Stimulated activated CD4-positive, alpha-beta T cell treated with anti-CD3 and anti-CD28 coated beads, TNF-alpha, amount 100 ng/mL, for 24 hours (primary cell): Measurements from ENCODE around the gene ITGA1.
A peak's percentile ranks its signal among the peaks of the same experiment; 100 is the strongest.
"Not testable (repeated sequence)": the region's sequence is repeated elsewhere in the genome, so short reads cannot be mapped to it uniquely, and the experiment has no call there.

Source experiments
- DNase-seq, 3 experiments: peaks; one replicate each; pipeline ENCODE4 v3.0.0-alpha.2; 2020; ENCODE audit warnings: low read depth in 3 of 3

The ITGA1 gene

DNA sequence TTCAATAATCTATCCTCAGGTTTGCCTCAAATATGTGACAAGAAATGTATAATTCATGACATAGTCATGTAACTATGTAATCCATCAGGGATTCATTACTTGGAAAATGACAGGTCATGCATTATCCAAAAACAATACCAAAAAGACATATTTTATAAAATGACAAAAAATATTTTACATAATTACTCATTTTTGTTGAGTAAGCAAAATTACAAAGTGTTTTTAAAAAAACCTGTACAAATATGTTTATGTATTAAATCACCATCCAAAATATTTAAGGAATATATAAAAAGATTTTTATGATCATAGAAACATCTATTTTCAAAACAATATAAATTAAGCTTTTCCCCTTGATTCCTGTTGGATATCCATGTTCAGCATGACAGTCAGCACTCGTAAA lies 164.8 kb downstream of the ITGA1 start:
- DNase-seq: no peak

DNA sequence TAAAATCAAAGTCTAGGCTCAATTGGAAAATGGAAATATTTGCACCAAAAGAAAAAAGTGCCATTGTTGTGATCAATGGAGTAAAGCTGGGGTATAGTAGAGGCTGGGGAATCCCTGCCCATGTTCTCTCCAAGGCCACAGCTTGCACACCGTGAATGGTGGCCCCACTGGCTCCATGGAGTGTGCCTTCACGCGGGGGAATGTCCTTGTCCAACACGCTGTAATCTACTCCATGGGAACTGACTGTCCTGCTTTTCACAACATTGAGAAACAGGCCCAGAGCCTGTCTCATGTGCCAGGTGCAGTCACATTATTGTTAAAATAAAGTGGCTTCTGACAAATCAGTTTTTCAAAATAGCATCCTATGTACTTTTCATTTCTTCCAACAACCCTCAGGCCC lies 168.3 kb downstream of the ITGA1 start:
- DNase-seq: no peak

DNA sequence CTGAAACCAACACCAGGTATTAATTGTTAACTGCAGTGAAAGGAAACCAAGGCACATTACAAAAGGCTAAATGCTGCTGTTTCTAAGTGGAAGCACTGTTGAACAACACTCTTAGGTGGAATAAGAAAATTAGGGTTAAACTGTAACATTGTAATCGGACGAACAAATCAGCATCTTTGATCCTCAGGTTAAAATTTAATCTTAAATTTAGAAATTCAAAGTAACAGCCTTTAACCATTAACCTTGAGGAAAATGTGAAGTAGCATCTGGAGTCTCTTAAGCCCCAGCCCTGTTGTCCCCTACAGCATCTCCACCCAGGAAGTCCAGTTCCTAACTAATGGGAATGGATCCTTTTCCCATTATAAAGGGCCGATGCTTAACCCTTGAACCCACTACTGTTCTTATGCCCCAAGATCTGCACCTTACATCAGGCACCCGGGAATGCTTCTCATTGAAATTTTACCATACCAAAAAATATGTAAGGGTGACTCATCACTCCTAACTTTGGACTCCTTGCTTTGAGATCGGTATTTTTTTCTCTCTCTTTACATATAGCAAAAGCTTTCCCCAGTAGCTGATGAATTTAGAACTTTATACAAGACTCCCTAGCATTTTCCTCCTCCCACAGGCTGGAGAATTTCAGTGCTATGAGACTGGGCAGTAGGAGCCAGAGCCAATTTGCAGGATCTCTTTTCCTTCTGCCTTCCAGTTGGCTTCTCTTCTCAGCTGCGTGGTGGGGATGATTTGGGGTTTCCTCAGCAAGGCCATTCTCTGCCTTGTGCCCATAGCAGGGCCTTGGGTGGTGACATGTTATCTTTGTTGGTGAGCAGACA lies 169.4 kb downstream of the ITGA1 start:
- no peak for DNase-seq

DNA sequence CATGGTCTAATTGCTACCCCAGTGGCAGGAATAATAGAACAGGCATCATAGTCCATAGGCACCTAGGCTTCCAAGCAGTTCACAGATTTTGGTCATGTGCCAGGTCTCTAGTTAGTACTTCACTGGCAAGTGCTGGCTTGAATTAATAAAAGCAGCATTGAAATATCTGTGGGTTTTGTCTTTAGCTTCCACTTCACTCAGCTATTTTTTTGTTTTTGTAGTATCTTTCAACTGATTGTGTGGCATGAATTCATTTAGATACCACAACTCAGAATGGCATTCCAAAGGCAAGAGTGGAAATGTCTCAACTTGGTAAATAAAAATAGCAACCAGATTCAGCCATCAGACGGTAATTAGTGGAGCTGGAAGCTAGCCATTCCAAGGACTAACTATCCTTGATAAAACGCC lies 173.6 kb downstream of the ITGA1 start:
- DNase-seq: no peak

DNA sequence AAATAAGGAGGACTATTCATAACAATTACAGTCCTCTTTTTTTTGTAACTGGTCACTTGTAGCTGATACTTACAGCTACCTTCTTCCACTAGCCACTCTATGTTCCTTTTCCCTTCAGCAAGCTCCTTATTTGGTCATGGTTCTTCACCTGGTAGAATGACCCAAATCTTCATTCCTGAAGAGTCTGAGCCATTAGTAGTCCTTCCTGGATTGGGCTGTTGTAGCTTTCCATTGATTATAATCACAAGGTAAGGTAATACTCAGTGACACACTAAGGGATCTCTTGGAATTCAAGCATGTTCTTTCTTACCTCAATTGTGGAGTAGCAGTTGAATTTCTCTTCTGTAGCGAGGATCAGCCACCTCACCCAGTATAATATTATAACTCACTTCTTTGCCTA lies 175.9 kb downstream of the ITGA1 start:
- DNase-seq: no peak

DNA sequence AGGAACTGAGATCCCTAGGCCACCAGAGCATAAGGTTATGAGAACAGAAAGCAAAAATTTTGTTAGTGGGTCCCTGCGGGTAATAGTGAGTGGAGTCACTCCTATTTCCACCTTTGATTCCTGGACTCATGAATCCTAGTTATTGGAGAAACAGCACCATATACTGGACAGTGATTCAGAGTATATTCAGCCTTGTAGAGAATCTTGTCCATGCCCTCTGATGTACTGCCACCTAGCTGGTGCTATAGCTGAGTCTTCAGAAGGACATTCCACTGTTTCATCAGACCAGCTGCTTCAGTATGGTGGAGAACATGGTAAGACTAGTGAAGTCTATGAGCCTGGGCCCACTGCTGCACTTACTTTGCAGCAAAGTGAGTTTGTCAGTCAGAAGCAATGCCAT lies 176.4 kb downstream of the ITGA1 start:
- DNase-seq: no peak

DNA sequence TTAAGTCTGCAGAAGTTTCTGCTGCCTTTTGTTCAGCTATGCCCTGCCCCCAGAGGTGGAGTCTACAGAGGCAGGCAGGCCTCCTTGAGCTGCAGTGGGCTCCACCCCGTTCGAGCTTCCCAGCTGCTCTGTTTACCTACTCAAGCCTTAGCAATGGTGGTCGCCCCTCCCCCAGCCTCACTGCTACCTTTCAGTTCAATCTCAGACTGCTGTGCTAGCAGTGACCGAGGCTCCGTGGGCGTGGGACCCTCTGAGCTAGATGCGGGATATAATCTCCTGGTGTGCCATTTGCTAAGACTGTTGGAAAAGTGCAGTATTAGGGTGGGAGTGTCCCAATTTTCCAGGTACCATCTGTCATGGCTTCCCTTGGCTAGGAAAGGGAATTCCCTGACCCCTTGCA lies 188.4 kb downstream of the ITGA1 start:
- not testable (repeated sequence) for DNase-seq

DNA sequence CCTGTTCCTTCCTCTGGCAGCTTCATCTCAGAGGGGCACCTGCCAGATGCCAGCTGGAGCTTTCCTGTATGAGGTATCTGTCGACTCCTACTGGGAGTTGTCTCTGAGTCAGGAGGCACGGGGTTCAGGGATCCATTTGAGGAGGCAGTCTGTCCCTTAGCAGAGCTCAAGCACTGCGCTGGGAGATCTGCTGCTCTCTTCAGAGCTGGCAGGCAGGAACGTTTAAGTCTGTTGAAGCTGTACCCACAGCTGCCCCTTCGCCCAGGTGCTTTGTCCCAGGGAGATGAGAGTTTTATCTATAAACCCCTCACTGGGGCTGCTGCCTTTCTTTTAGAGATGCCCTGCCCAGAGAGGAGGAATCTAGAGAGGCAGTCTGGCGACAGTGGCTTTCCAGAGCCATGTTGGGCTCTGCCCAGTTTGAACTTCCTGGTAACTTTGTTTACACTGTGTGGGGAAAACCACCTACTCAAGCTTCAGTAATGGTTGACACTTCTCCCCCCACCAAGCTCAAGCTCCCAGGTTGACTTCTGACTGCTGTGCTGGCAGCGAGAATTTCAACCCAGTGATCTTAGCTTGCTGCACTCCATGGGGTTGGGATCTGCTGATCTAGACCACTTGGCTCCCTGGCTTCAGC lies 189.7 kb downstream of the ITGA1 start:
- no peak for DNase-seq

DNA sequence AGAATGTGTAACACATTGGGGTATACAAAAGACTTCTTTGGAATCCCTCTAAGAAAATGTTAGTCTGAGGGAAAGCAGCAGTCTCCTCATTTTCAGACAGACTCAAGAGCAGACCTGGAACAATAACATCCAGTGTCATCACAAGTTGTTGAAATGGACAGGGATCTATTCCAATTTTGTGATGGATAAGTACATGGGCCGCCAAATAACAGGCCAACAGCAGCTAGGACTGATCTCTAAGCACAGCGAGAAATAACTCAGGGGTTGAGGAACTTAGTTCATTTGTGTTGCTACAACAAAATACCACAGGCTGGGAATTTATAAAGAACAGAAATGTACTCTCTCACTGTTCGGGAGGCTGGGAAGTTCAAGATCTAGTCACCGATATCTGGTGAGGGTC lies 193.8 kb downstream of the ITGA1 start:
- DNase-seq: no peak

DNA sequence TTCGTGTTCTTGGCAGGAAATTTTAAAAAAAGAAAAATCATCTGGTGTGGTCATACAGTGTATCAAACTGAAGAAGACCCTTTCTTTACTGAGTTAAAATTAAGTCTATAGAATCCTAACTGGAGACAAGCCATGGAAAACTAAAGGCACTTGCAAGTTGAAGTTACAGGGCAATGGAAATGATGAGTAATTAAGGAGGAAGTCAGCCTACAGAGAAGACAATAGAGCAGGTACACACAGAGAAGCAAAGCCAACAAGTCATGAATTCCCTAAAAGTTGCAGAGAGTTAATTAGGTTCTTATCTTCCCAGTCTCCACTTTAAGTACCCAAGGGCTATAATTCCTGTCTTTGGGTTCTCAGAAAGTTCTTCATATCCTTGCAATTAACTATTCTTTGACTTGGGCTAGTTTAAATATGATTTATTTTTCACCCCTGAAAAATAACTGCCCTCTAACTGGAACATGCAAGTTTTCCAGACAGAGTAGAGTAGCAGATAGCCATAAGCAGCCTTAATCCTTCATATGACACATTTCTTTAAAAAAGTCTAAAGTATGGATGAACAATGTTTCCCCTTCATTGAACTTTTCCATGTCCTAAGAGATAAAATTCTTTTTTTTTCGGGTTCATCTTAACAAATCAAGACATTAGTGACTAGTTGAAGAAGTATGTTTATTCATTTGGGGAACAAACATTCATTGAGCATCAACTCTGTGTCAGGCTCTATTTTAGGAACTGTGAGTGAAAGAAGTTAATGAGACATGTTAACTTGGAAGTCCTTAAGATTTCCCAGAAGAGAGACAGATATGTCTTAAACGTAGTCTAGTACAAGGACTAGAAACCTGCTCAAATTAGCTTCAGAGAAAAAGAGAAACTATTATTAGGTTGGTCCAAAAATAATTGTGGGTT lies 196.3 kb downstream of the ITGA1 start:
- DNase-seq: no peak

DNA sequence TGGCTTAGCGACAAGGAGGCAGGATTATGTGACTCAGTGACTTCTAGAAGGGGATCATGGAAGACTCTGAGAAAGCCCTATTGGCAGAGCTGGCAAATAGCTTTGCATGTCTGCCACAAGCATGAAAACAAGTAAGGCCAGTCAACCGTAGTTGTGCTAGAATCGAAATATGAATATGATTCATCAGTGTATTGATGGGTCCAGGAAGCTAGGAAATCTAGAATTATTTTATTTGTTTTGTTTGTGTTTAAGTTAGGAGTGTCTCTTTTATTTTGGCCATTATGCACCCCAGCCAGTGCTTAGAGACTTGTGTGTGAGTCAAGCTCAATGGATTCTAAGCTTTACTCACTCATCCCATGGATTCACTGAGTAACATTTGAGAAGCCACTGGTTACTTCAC lies 197.6 kb downstream of the ITGA1 start:
- DNase-seq: no peak

DNA sequence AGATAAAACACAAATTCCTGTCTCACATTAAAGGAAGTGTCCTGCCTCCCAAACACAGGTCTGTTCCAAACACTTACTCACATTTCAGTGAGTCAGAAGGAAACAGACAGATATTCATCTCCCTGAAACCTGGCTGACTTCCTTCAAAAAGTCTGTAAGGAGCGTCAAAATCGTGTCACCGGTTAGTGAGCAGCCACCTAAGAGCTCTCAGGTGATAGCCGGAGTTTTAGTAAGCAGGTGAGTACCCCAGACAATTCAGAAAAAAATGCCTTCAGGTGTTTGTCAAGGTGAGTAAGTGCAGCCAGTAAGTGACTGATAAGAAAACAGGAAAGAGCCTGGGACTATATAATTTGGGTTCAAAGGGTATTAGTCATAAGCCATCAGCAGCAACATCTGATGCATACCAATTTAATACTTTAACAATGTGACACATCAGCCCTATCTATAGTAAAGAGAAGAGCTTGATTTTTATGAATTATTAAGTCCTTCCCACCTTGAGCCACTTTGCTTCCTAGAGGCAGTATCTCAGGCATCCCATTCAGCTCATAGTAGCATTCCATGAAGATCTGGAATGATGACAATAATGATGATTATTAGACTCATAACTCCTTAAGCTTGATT lies 200.1 kb downstream of the ITGA1 start:
- DNase-seq: no peak

DNA sequence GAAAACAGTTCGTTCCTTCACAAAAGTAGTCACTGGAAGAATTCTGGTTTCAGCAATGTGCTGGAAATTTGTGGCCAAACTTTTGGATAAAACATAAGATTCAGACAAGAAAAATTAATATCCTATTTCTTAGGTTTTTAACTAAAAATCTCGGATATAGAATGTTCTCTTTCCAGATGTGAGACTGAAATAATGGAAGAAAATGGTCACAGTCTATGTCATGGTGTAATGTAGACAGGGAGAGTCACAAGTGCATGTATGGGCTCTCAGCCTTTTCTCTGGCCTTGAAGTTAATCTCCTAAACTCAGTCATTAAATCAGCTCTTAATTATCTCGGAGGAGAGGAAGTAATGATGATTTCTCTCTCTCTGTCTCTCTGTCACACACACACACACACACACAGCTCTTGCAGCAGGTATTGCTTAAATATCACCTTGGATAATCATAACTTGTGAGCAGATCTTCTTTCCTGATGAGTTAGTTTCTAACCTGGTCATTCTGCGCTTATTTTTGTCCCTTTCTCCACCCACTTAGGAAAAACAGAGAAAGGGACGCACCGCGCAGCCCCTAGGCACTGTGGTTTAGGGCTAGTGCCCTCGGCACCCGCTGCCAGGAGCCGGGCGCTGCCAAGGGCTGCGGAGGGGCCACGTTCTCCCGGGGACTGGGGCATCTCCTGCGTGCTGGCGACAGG lies 200.8 kb downstream of the ITGA1 start:
- DNase-seq: no peak

DNA sequence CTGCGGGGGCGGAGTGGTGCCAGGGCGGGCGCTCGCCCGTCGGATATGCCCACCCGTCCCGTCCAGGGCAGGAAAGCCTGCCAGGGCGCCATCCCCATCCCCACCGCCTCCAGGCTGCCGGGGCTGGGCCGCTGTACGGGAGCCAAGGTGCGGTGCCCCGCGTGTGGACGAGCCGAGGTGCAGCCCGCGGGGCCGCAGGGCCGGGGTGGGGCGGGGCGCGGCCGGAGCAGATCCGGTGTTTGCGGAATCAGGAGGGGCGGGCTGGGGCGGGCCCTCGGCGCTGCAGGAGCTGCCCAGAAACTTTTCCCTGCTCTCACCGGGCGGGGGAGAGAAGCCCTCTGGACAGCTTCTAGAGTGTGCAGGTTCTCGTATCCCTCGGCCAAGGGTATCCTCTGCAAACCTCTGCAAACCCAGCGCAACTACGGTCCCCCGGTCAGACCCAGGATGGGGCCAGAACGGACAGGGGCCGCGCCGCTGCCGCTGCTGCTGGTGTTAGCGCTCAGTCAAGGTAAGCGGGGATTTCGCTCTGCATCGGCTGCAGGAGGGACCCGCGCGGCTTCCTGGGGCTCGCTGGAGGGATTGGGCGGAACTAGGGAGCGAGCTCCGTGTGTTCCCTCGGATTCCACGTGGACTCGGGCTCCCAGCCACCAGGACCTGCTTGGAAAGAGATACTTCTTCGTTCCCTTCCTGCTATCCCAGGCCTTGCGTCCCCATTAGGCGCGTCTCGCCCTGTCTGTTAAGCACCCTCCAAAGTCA lies 201.5 kb downstream of the ITGA1 start, which contains the start of gene ITGA2:
Gene ITGA2, plus strand, starts transcription at position 328 of the 756 bp plus-strand sequence. Its CDS starts 117 bp downstream, at position 445.
- DNase-seq: peak in 1 of 3 experiments; percentile 21

DNA sequence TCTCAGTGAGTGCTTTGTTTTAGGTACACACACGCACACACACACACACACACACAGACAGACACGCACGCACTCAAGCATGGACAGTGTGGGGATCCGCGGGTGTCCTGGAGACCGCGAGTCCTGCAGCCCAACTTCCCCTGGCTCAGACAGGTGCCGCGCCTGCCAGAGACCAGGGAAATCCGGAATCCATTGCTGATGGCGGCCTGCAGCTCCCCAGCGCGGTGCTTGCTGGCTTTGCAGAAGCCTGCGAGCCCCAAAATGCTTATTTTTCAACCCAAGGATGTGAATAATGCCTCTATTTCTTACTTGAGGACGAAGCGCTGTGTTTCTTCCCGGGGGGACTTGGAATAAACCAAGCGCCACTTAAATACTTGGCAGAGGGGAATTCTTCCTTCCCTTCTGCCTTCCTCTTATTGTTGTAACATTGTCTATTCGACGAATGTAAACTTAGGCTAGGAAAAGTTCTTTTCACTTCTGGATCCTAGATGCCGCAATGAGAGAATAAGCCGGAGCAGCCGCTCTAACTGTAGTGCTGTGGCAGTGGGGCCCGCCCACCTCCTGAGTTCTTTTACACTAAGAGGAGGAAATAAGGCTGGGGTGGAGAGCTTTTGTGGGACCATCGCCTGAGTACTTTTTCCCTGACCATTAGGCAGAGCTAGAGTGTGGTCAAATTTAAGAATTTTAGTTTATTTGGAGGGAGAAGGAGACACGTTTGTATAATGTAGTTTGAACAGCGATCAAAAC lies 202.2 kb downstream of the ITGA1 start:
- peak in 1 of 3 experiments; percentile 30 for DNase-seq

DNA sequence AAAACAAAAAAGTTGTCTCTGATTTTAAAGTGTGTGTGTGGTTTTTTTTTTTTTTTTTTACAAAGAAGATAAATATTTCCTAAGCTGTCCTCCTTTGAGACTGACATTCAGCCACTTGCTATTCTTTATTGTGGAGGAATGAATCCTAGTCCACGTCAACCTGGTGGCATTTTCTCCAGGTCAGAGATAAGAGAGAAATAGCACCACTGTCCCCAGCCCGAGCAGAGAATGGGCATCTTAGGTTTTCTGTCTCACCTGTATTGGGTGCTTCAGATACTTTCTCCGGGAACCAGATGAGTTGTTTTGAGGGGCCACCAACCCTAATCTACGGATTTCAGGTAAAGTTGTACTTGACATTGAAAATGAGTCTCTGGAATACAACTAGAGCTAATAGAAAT lies 202.8 kb downstream of the ITGA1 start:
- no peak for DNase-seq

DNA sequence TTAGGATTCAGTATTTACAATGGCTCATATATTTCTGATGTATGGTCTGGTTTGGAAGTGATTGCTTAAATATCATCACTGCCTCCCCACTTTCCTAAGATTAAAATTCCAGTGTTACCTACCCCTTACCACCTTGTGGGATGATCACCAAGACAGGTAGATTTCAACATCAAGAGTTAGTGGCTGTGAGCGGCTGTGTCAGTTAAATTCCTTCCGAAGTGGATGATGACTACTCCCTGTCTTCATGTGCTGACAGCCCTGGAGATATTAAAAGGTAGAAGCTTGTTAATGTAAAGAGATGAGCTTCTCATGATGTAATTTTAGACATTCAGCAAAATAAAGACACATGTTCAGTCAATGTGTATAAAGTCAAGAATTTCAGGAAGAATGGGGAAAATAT lies 205.7 kb downstream of the ITGA1 start:
- no peak for DNase-seq

DNA sequence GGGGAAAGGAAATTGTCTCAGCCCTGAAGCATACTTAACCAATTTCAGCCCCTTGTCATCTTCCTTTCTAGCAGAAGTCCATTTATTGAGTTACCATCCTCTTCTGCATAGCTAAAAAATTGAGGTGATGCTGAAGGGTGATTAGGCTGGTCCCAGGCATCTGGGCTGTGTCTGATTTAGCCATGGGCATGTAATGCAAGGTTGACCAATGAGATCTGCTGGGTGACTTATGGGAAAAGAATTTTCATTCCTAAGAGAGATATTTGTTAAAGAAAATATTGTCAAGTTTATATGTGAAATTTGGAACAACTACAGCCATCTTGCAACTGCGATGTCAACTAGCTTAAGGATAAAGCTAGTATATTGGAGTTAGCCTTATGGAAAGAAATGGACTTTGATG lies 206.6 kb downstream of the ITGA1 start:
- DNase-seq: no peak

DNA sequence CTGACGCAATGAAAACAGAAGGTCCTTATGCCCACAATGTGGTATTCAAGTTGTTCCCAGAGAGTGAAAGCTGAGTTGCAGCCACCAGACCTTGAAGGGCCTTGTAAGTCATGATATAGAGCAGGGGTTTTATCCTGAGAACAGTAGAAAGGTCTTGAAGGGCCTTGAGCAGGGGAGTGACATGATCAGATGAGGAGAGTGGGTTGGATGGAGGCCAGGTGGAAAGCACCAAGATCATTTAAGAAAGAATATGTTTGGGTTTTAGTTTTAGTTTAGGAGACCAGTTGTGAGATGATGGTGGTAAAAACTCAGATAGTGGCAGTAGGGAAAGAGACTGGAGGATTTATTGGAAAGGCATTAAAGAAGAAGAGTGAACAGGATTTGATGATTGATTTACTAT lies 207.4 kb downstream of the ITGA1 start:
- no peak for DNase-seq

DNA sequence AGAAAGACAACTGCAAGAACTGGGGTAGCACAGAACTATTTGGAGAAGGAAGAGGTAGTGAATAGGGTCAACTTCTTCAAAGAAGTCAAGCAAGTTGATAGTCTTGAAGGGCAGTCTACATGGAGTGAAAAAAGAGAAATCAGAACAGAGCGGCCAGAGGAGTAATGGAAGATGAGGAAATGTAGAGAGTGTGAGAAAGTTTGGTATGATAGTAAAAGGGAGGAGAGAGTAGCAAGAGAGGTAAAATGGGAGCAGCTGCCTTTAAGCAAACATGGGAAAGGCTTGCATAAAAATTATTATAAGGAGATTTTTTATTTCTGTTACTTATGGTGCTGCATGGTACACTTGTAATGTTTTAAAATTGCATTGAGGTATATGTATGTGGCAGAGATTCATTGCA lies 208.2 kb downstream of the ITGA1 start:
- DNase-seq: no peak
